GM20000 (cell line): Measurements from ENCODE around the gene TRIM17.
A peak's percentile ranks its signal among the peaks of the same experiment; 100 is the strongest.

Experiments used
- DNase-seq: peaks from one replicate; pipeline ENCODE4 v3.0.0; 2012; ENCODE audit warnings: low spot score
- CTCF ChIP-seq: IDR thresholded peaks from 2 replicates; pipeline ENCODE4 v1.5.1; 2012; ENCODE audit warnings: mild to moderate bottlenecking, control low read depth; ENCODE audit errors: extremely low read depth, missing control alignments

The TRIM17 gene

GRCh38 chr1:228462560-228462959 lies 45.9 kb upstream of the TRIM17 start:
- TF ChIP-seq CTCF: no peak
- no peak for DNase-seq

DNA sequence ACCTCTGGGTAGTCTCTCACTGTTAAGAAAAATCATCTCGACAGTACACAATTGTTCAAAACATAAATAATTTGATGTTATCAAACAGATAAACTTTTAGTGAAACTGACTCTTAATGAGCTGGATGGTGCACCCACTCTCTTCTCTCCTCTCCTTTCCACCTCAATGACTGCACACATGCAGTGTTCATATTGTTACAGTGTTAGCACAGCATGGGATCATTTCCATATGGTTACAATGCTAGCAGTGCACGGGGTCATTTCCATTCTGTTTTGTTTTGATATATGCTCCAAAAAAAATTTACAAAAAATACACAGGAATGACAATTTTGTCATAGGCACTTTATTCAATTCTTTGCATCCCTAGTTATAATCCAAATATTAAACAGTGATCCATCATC lies 44.2 kb upstream of the TRIM17 start:
- no peak for DNase-seq
- TF ChIP-seq CTCF: no peak

DNA sequence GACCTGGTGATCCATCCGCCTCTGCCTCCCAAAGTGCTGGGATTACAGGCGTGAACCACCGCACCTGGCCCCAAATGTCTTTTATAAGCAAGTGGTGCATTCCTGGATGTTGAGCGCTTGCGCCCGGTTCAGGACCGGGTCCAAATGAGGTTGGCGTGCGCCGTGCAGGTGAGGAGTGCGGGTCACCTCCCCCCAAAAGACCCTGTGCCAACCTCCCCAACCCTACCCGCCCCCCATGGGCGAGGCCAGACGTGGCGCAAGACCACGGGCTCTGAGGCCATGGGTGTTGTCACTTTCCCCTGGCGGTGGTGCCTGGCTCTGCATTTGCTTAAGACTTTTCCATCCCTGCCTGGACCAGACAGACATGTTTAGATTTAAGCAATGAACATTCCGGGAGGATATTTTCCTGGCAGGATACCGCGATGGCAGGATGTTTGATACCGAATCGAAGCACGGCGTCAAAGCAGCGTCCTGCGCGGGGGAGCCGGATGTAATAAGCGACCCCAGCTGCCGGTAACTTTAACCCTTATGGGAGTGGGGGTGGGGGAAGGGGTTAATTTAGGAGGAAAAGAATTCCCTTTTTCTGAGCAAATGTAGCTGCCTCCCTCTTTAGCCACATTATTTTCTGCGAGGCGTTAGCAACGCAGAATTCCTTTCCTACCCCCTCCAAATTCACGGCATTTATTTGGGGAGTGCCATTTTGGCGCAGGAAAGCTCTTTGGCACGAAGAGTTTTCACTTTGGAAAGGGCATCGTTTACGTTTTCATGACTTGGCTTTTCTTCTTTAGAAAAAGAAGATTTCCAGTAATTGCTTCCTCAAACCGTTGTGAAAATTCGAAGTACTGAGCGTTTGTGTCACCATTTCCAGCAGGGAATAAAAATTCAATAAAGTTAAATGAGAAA lies 42.7 kb upstream of the TRIM17 start:
- peak; percentile 69 for DNase-seq
- TF ChIP-seq CTCF: peak; percentile 57

GRCh38 chr1:228457396-228458176 lies 40.9 kb upstream of the TRIM17 start:
- TF ChIP-seq CTCF: no peak
- DNase-seq: peak; percentile 89

DNA sequence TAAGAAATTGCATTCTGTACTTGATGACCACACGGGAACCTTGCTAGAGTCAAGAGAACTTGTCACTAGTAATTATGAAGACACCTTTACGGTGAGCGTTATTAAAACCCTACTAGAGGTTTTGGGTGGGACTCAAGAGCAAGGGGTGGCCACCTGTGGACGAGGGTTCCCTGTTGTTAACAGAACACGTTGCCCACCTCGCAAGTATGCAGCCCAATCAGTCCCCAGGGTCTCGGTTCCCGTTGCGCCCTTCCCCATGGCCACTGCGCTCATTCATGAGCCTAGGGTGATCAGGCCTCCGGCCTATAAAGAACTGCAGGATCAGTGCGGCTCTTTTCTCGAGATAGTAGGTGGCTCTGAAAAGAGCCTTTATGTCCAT lies 40.3 kb upstream of the TRIM17 start:
- TF ChIP-seq CTCF: no peak
- DNase-seq: no peak

DNA sequence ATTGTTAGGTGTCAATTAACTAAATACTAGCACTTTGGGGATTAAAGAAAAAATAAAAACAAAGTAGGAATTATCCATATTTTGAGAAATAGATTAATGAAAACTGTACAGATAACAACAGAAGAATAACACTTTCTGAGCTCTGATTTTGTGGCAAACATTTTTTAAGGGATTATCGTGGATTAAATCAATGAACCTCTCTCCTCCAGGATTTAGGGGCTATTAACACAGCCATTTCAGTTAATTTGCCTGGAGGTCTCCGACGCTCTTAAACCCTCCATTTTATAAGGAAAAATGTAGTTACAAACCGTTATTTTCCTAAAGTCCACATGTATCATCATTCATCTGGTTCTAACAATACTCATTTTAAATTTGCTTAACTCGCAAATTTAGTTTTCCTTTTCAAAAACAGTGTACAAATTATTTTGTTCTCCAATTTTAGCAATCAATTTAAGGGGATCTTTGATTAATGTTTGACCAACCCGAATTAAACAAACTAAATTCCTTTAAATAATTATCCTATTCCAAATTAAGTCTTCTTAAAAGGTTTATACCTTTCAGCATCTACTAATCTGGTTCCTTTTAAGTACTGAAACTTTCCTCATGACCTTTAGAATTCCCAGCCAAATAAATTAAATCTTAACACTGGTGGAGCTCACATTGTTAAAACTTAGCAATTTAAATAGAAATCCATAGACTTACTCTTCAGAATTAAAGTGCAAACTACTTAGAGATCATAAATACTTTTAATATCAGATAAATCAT lies 39.8 kb upstream of the TRIM17 start:
- no peak for TF ChIP-seq CTCF
- DNase-seq: no peak
